CD4-positive, alpha-beta T cell treated with Interleukin-2 at 100 ng/mL for 4 hours (primary cell): ENCODE data around the gene MKX.

Experiments used
- DNase-seq: peaks from one replicate; pipeline ENCODE4 v3.0.0-alpha.2; 2020; ENCODE audit warnings: low spot score

Gene MKX

GRCh38 chr10:27742195-27743011, 3.2 kb downstream of the MKX start:
- DNase-seq, result peak; percentile 72

GRCh38 chr10:27741173-27742091, 4.2 kb downstream of the MKX start:
- DNase-seq, result no peak

GRCh38 chr10:27736396-27736795, 9.2 kb downstream of the MKX start:
- no peak for DNase-seq

GRCh38 chr10:27730041-27730440, 15.6 kb downstream of the MKX start:
- no peak for DNase-seq

GRCh38 chr10:27728338-27728737, 17.3 kb downstream of the MKX start:
- no peak for DNase-seq

GRCh38 chr10:27724287-27724686, 21.3 kb downstream of the MKX start:
- DNase-seq, result no peak

GRCh38 chr10:27723436-27723835, 22.2 kb downstream of the MKX start:
- DNase-seq, result no peak

GRCh38 chr10:27720529-27720928, 25.1 kb downstream of the MKX start:
- DNase-seq, result no peak

GRCh38 chr10:27719052-27719451, 26.6 kb downstream of the MKX start:
- no peak for DNase-seq

GRCh38 chr10:27717861-27718260, 27.8 kb downstream of the MKX start:
- no peak for DNase-seq

GRCh38 chr10:27717224-27717623, 28.4 kb downstream of the MKX start:
- DNase-seq, result no peak

GRCh38 chr10:27716521-27716920, 29.1 kb downstream of the MKX start:
- no peak for DNase-seq

- DNase-seq, result no peak
These were observed 30.1 kb downstream of the MKX start for GRCh38 chr10:27715505-27715904.

- no peak for DNase-seq
These were observed 31.3 kb downstream of the MKX start for GRCh38 chr10:27714349-27714748.

- DNase-seq, result no peak
These were observed 31.7 kb downstream of the MKX start for GRCh38 chr10:27713941-27714340.

- DNase-seq, result no peak
These were observed 35.6 kb downstream of the MKX start for GRCh38 chr10:27710014-27710413.

GRCh38 chr10:27709304-27709703, 36.3 kb downstream of the MKX start:
- DNase-seq, result no peak

- DNase-seq, result no peak
These were observed 43.6 kb downstream of the MKX start for GRCh38 chr10:27701938-27702537.

GRCh38 chr10:27699776-27700175, 45.8 kb downstream of the MKX start:
- no peak for DNase-seq

GRCh38 chr10:27698961-27699360, 46.7 kb downstream of the MKX start:
- no peak for DNase-seq

- DNase-seq, result no peak
These were observed 49.2 kb downstream of the MKX start for GRCh38 chr10:27696466-27696865.

- no peak for DNase-seq
These were observed 49.9 kb downstream of the MKX start for GRCh38 chr10:27695706-27696105.

GRCh38 chr10:27695088-27695487, 50.5 kb downstream of the MKX start:
- DNase-seq, result no peak
